HG03066 (cell line): ENCODE data around the gene ARHGEF9.
"Not testable (repeated sequence)": the region's sequence is repeated elsewhere in the genome, so short reads cannot be mapped to it uniquely, and the experiment has no call there.

Experiments
- ATAC-seq: cut with Tn5 transposase; IDR thresholded peaks from one replicate; pipeline ENCODE4 v1.9.1; 2021; ENCODE audit warnings: low read depth; ENCODE audit not compliant: unreplicated experiment

The ARHGEF9 gene

GRCh38 chrX:63664741-63665140, 120.3 kb downstream of the ARHGEF9 start:
- no peak for ATAC-seq

GRCh38 chrX:63664083-63664482, 120.9 kb downstream of the ARHGEF9 start:
- no peak for ATAC-seq

GRCh38 chrX:63661676-63662075, 123.3 kb downstream of the ARHGEF9 start:
- ATAC-seq: no peak

- no peak for ATAC-seq
Observed at GRCh38 chrX:63658920-63659319, 126.1 kb downstream of the ARHGEF9 start.

GRCh38 chrX:63657821-63658220, 127.2 kb downstream of the ARHGEF9 start:
- ATAC-seq: no peak

- no peak for ATAC-seq
Observed at GRCh38 chrX:63656871-63657580, 128.0 kb downstream of the ARHGEF9 start.

GRCh38 chrX:63652086-63652765, 132.8 kb downstream of the ARHGEF9 start:
- no peak for ATAC-seq

- not testable (repeated sequence) for ATAC-seq
Observed at GRCh38 chrX:63645748-63646147, 139.3 kb downstream of the ARHGEF9 start.

- no peak for ATAC-seq
Observed at GRCh38 chrX:63635750-63636149, 149.3 kb downstream of the ARHGEF9 start.

- no peak for ATAC-seq
Observed at GRCh38 chrX:63613531-63614028, 171.4 kb downstream of the ARHGEF9 start.

- ATAC-seq: no peak
Observed at GRCh38 chrX:63585936-63586335, 199.1 kb downstream of the ARHGEF9 start.
